Mucosa of rectum (tissue), 2 donors: Measurements from ENCODE around the gene DCXR.

Experiments used
- H3K27ac ChIP-seq, 2 donors: one replicate each; pipeline ENCODE4 v1.7.0; 2013; ENCODE audit warnings: inconsistent platforms in 2 of 2, low read depth in 2 of 2, low read length in 2 of 2
- H3K27me3 ChIP-seq, 2 donors: one replicate each; pipeline ENCODE4 v1.7.0; 2013; ENCODE audit warnings: low read length in 2 of 2; ENCODE audit not compliant: control insufficient read depth in 2 of 2, insufficient read depth in 2 of 2
- H3K36me3 ChIP-seq, 2 donors: one replicate each; pipeline ENCODE4 v1.7.0; 2013; ENCODE audit warnings: low read length in 2 of 2; ENCODE audit not compliant: control insufficient read depth in 2 of 2, insufficient read depth in 2 of 2
- H3K4me1 ChIP-seq, 2 donors: one replicate each; pipeline ENCODE4 v1.7.0; 2013; ENCODE audit warnings: low read length in 2 of 2, mild to moderate bottlenecking in 1 of 2; ENCODE audit not compliant: control insufficient read depth in 2 of 2, insufficient read depth in 2 of 2
- H3K4me3 ChIP-seq, 2 donors: one replicate each; pipeline ENCODE4 v1.7.0; 2013; ENCODE audit warnings: low read length in 2 of 2
- H3K9ac ChIP-seq, 2 donors: one replicate each; pipeline ENCODE4 v1.7.0; 2013; ENCODE audit warnings: low read length in 2 of 2, low read depth in 1 of 2, mild to moderate bottlenecking in 1 of 2
- H3K9me3 ChIP-seq, 2 donors: one replicate each; pipeline ENCODE4 v1.7.0; 2013; ENCODE audit warnings: low read length in 2 of 2; ENCODE audit not compliant: control insufficient read depth in 2 of 2
- donor health status: healthy.
- donor health status: Normal muscosa, but diverticular disease.

DCXR gene

DNA sequence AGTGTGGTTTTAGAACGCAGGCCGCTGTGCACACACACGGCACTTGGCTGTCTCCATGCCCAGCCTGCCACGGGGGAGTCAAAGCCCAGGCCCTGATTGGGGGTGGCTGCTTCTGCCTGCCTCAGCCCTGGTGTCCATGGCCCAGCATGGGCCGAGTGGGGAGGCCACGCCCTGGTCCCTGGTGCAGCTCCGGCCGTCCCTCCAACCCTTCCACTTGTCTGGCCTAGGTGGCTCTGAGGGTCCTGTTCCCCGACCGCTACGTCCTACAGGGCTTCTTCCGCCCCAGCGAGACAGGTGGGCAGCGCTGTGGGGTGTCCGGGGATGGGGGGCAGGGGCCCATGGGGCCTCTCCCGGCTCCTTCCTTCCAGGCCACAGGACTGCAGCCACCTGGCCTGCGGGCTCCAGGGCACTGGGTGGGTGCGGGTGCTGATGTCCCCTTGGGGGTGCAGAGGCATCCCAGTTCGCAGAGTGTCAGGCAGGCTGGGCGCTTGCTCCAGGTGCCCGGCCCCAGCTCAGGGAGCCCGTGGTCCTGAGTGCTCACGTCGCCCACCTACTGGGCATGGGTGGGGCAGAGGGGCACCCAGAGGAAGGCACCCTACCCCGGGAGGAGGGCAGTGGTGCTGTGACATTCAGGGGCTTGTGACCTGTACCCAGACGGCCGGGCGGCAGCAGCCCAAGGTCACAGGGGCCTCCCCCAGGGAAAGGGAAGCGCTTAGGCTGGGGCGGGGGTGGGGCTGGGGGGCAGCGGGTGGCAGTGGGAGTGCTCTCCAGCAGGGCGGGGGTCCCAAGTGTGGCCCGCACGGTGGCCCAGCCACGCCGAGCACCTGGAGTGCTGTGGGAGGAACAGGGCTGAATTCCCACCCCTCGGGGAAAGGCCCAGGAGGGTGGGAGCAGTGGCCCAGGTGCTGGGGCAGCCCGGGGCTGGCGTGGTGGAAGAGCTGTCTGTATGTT, 26.6 kb downstream of the DCXR start:
- H3K4me3 ChIP-seq, result no peak overlapping the region
- H3K9me3 ChIP-seq, result no peaks in the 10 kb centered on the region
- H3K36me3 ChIP-seq, result no peaks in the 10 kb centered on the region
- no peaks in the 10 kb centered on the region for H3K4me1 ChIP-seq
- H3K9ac ChIP-seq, result no peak overlapping the region
- no peaks in the 10 kb centered on the region for H3K27me3 ChIP-seq
- H3K27ac ChIP-seq, result no peak overlapping the region

- H3K9ac ChIP-seq, result no peak overlapping the region
- H3K36me3 ChIP-seq, result no peaks in the 10 kb centered on the region
- no peaks in the 10 kb centered on the region for H3K4me1 ChIP-seq
- no peak overlapping the region for H3K4me3 ChIP-seq
- no peak overlapping the region for H3K27ac ChIP-seq
- no peaks in the 10 kb centered on the region for H3K9me3 ChIP-seq
- H3K27me3 ChIP-seq, result no peaks in the 10 kb centered on the region
Measured at GRCh38 chr17:82009413-82009812, 28.1 kb downstream of the DCXR start.

DNA sequence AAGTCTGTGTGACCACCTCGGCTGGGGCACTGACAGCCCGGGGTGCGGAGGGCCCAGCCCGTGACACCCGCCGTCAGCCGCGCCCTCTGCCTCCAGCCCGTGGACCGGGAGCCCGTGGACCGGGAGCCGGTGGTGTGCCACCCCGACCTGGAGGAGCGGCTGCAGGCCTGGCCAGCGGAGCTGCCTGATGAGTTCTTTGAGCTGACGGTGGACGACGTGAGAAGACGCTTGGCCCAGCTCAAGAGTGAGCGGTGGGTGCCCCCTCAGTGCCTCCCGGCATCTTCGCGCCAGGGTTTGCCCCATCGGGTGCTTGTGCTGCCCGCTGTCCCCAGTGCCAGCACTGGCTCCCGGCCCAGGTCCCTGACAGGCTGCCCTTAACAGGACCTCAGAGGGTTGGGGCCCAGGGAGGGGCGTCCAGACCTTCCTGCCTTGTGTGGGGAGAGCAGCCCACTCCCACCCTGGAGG, 28.5 kb downstream of the DCXR start:
- Histone ChIP-seq H3K9me3 (no peaks in the 10 kb centered on the region), H3K36me3 (no peaks in the 10 kb centered on the region), H3K27ac (no peak overlapping the region), H3K4me1 (no peaks in the 10 kb centered on the region), H3K9ac (no peak overlapping the region), H3K27me3 (no peaks in the 10 kb centered on the region), H3K4me3 (no peak overlapping the region)

DNA sequence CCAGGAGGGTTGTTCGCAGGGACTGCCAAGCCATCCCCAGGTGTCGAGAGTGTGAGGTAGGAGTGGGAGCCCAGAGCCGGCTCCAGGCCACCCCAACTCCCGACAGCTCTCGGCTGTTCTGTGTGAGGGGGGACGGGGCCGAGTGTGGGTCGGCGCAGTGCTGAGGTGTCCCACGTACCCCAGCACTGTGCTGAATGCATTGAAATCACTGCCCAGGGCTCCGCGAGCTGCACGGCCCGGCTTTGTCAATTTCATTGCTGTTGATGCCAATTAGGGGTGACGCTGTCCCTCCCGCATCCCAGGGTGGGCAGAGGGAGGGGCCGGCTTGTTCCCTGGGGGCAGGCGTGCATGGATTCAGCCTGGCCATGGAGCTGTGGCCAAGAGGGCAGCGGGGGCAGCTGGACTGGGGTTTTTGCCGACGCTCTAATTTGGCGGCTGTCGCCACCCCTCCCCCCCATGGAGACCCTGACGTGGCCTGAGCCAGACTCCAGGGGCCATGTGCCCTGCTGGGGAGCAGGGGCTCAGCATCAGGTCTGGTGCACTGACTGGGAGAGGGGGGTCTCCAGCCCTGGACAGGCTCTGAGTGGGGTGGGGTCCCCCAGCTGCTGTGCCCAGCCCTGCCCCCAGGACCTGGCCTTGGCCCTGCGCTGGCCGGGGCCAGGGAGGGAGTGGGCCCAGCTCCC, 29.1 kb downstream of the DCXR start:
- H3K4me3 ChIP-seq, result no peak overlapping the region
- H3K9me3 ChIP-seq, result no peaks in the 10 kb centered on the region
- H3K4me1 ChIP-seq, result no peaks in the 10 kb centered on the region
- no peak overlapping the region for H3K9ac ChIP-seq
- no peak overlapping the region for H3K27ac ChIP-seq
- H3K27me3 ChIP-seq, result no peaks in the 10 kb centered on the region
- no peaks in the 10 kb centered on the region for H3K36me3 ChIP-seq

DNA sequence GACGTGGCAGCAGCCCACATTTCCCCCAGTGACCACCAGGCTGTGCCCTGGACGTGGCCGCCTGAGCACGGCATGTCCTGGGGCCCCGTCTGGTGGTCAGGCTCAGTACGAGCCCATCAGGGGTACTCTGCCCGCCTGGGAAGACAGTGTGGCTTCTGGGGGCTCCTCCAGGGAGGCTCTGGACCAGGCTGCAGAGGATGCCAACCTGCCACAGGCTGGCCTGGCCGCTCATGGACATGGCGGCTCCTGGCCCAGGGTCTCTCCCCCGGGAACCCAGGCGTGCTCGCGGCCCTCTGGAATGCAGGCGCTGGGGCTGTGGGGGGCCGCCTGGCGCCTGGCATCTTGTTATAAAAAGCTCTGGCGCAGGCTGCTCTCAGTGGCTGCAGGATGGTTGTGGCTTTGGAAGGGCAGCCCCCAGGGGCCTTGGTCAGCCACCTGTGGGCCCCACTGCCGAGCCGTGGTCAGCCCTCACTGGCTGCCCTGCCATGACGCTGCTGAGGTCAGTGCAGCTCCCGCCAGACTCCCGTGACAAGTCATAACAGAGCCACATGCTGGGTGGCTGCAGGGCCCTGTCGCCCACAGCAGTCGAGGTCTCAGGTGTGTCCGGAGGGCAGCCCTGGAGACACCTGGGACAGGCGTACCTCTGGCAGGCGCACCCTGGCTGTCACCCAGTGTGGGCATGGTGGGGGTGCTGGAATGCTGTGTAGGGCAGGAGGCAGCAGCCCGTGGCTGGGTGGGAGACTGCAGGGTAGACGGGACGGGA, 29.8 kb downstream of the DCXR start:
- H3K27ac ChIP-seq, result no peak overlapping the region
- no peaks in the 10 kb centered on the region for H3K36me3 ChIP-seq
- H3K4me3 ChIP-seq, result no peak overlapping the region
- H3K9me3 ChIP-seq, result no peaks in the 10 kb centered on the region
- H3K9ac ChIP-seq, result no peak overlapping the region
- H3K4me1 ChIP-seq, result no peaks in the 10 kb centered on the region
- H3K27me3 ChIP-seq, result no peaks in the 10 kb centered on the region

GRCh38 chr17:82007228-82007494, 30.3 kb downstream of the DCXR start:
- no peak overlapping the region for H3K9ac ChIP-seq
- no peaks in the 10 kb centered on the region for H3K4me1 ChIP-seq
- no peak overlapping the region for H3K4me3 ChIP-seq
- H3K27ac ChIP-seq, result no peak overlapping the region
- H3K36me3 ChIP-seq, result no peaks in the 10 kb centered on the region
- no peaks in the 10 kb centered on the region for H3K9me3 ChIP-seq
- no peaks in the 10 kb centered on the region for H3K27me3 ChIP-seq

- Histone ChIP-seq H3K4me3 (no peak overlapping the region), H3K4me1 (no peaks in the 10 kb centered on the region), H3K27ac (no peak overlapping the region), H3K9me3 (no peaks in the 10 kb centered on the region), H3K9ac (no peak overlapping the region), H3K27me3 (no peaks in the 10 kb centered on the region), H3K36me3 (no peaks in the 10 kb centered on the region)
Measured at GRCh38 chr17:82006468-82007227, 30.8 kb downstream of the DCXR start.

DNA sequence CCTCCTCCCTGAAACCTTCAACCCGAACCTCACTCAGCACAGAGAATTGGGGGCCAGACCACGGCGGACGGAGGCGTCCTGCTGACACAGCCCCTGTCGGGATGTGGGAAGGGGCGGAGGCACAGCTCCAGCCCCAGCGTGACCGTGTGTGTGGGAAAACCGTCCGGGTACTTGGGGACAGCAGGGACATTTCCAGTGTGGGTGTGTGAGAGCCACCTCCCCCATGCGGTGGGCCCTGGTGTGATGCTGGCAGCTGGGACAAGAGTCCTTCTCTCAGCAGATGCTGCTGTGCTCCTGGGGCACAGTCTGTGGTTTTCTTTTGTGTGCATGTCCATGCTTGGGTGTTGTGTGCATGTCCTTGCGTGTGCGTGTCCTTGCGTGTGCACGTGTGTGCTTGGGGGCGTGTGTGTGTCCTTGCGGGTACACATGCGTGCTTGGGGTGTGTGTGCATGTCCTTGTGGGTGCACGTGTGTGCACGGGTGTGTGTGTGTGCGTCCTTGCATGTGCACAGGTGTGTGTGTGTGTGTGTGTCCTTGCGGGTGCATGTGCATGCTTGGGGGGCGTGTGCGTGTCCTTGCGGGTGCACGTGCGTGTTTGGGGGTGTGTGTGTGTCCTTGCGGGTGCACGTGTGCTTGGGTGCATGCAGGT, 31.7 kb downstream of the DCXR start:
- Histone ChIP-seq H3K4me1 (no peaks in the 10 kb centered on the region), H3K36me3 (no peaks in the 10 kb centered on the region), H3K4me3 (no peak overlapping the region), H3K27ac (no peak overlapping the region), H3K9ac (no peak overlapping the region), H3K27me3 (no peaks in the 10 kb centered on the region), H3K9me3 (no peaks in the 10 kb centered on the region)

DNA sequence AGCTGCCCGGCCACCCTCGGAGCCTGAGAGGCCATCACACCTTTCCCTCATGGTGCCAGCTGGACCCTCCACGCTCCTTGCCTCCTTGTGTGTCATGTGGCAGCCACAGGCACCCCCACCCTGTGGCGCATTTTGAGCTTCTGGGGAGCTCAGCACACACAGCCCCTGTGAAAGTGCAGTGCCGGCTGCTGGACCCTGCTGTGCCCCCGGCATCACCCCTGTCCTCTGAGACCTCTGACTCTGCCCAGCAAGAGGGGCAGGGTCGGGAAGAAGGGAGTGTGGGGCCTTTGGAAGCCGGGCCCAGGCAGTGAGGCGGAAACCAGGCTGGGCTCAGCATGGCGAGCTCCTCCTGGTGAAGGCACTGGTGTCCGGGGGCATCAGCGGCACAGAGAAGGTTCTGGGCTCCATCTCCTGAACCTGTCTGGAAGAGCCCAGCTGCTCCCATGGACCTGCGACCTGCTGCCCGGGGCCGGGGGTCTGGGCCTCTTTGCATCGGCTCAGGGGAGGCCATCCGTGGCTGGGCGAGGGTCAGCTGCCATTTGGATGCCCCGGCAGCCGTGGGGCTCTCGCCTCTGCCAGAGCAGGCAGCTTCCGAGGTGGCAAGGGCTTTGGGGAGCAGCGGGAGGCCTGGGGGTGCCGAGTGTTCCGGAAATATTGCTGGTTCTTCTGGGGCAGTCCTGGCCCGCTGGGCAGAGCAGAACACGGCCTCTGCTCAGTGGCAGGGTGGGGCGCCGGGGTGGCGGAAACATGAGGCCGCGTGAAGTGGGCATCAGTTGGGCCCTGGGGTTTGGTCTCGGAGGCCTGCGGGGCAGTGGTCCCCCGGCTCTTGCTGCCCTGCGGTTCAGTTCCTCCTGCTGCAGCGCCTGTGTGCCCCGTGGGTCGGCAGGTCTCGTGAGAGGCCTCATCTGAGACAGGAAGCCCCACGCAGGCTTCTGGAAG, 32.7 kb downstream of the DCXR start:
- Histone ChIP-seq H3K9ac (no peak overlapping the region), H3K27ac (no peak overlapping the region), H3K36me3 (no peaks in the 10 kb centered on the region), H3K4me3 (no peak overlapping the region), H3K9me3 (no peaks in the 10 kb centered on the region), H3K27me3 (no peaks in the 10 kb centered on the region), H3K4me1 (no peaks in the 10 kb centered on the region)
